Measurements from ENCODE around the gene PLXNB2.

DNA sequence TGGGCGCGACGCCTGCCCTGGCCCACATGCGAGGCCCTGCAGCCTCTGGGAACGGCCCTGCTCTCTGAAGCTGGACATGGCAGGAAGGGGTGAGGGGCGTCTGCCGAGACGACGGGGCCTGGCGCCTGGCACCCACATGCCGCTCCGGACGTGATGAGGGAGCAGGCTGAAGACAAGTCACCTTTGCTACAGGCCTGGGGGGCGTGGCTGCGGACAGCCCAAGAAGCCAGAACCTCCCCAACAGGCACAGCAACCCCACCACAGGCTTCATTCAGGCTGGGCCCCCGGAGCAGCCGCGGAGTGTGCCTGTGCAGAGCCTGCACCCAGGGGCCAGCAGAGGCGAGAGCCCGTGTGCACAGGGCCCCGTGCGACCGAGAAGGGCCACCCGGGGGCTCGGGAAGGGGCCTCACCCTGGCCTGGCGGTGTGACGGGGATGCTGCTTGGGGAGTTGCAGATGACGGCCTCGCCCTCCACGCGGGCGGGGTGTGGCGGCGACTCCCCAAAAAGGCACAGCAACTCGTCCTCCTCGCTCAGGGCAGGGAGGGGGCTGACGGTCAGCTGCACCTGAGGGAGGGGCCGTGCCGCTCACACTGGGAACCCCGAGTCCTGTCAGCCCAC, 20.6 kb downstream of the PLXNB2 start:
- no peak for TF ChIP-seq POLR2A (IDR thresholded peaks at IDR 0.05)
- TF ChIP-seq, protein P1, sequence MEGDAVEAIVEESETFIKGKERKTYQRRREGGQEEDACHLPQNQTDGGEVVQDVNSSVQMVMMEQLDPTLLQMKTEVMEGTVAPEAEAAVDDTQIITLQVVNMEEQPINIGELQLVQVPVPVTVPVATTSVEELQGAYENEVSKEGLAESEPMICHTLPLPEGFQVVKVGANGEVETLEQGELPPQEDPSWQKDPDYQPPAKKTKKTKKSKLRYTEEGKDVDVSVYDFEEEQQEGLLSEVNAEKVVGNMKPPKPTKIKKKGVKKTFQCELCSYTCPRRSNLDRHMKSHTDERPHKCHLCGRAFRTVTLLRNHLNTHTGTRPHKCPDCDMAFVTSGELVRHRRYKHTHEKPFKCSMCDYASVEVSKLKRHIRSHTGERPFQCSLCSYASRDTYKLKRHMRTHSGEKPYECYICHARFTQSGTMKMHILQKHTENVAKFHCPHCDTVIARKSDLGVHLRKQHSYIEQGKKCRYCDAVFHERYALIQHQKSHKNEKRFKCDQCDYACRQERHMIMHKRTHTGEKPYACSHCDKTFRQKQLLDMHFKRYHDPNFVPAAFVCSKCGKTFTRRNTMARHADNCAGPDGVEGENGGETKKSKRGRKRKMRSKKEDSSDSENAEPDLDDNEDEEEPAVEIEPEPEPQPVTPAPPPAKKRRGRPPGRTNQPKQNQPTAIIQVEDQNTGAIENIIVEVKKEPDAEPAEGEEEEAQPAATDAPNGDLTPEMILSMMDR (IDR thresholded peaks at IDR 0.05), result no peak

All from heart left ventricle (tissue), 13 donors.